Endometrial microvascular endothelial cells (primary cell): ENCODE data around the gene ACADM. TPM values are rescaled to one million over a fixed set of nuclear protein-coding genes. Genes with fewer than 3 reads are reported as not detected.
"Not testable (repeated sequence)": the region's sequence is repeated elsewhere in the genome, so short reads cannot be mapped to it uniquely, and the experiment has no call there.

Experiments used
- in situ Hi-C: cut with HindIII; loops from 2 replicates; pipeline ENCODE4 v1.10.0; 2017; ENCODE audit warnings: low sequenced_read_pairs, low pct_unique_long_range_greater_than_20kb; ENCODE audit errors: inconsistent ontology term
- total RNA-seq: library from RNA; depleted of rRNA; stranded (reverse); fragments of >200 nt; gene quantifications from one replicate; pipeline ENCODE4 v1.2.3, GENCODE V29; 2015; ENCODE audit errors: inconsistent ontology term

Gene ACADM
- total RNA-seq, 1 donor from 2014 or later = 24.9 TPM

- in situ Hi-C loops = no loop called here
These were observed 62.5 kb downstream of the ACADM start for GRCh38 chr1:75786901-75787493.

GRCh38 chr1:75787524-75787923 is 63.0 kb downstream of the ACADM start:
- in situ Hi-C loops = no loop called here

GRCh38 chr1:75789988-75790387 is 65.5 kb downstream of the ACADM start:
- in situ Hi-C loops = no loop called here

GRCh38 chr1:75791022-75791421 is 66.5 kb downstream of the ACADM start:
- in situ Hi-C loops = no loop called here

GRCh38 chr1:75792091-75792490 is 67.6 kb downstream of the ACADM start:
- in situ Hi-C loops = no loop called here

GRCh38 chr1:75794382-75794781 is 69.9 kb downstream of the ACADM start:
- in situ Hi-C loops = no loop called here

- in situ Hi-C loops = no loop called here
These were observed 71.2 kb downstream of the ACADM start for GRCh38 chr1:75795703-75796193.

GRCh38 chr1:75796376-75797272 is 72.1 kb downstream of the ACADM start, which contains the start of gene MSH4:
Gene MSH4 (plus strand): TSS chr1:75796882. CDS start chr1:75796986, 104 bp downstream.
- in situ Hi-C loops = no loop called here

GRCh38 chr1:75797273-75797588 is 72.7 kb downstream of the ACADM start:
- in situ Hi-C loops = no loop called here

GRCh38 chr1:75797606-75798216 is 73.2 kb downstream of the ACADM start:
- in situ Hi-C loops = no loop called here

- in situ Hi-C loops = not testable (repeated sequence)
These were observed 77.0 kb downstream of the ACADM start for GRCh38 chr1:75801480-75801879.

GRCh38 chr1:75808921-75809320 is 84.4 kb downstream of the ACADM start:
- in situ Hi-C loops = no loop called here

- in situ Hi-C loops = not testable (repeated sequence)
These were observed 85.6 kb downstream of the ACADM start for GRCh38 chr1:75810113-75810512.

GRCh38 chr1:75811211-75811981 is 86.9 kb downstream of the ACADM start:
- in situ Hi-C loops = no loop called here

GRCh38 chr1:75812065-75812464 is 87.6 kb downstream of the ACADM start:
- in situ Hi-C loops = no loop called here
